Pons (tissue), 1 donor: ENCODE measurements around the gene SCNM1.
"Not testable (repeated sequence)": the region's sequence is repeated elsewhere in the genome, so short reads cannot be mapped to it uniquely, and the experiment has no call there.

Experiments
- DNase-seq: peaks from one replicate; pipeline ENCODE4 v3.0.0-alpha.2; 2016; ENCODE audit warnings: low spot score

SCNM1 gene

GRCh38 chr1:151193304-151193703 lies 27.4 kb downstream of the SCNM1 start:
- no peak for DNase-seq

GRCh38 chr1:151193856-151194255 lies 27.9 kb downstream of the SCNM1 start:
- DNase-seq: no peak

DNA sequence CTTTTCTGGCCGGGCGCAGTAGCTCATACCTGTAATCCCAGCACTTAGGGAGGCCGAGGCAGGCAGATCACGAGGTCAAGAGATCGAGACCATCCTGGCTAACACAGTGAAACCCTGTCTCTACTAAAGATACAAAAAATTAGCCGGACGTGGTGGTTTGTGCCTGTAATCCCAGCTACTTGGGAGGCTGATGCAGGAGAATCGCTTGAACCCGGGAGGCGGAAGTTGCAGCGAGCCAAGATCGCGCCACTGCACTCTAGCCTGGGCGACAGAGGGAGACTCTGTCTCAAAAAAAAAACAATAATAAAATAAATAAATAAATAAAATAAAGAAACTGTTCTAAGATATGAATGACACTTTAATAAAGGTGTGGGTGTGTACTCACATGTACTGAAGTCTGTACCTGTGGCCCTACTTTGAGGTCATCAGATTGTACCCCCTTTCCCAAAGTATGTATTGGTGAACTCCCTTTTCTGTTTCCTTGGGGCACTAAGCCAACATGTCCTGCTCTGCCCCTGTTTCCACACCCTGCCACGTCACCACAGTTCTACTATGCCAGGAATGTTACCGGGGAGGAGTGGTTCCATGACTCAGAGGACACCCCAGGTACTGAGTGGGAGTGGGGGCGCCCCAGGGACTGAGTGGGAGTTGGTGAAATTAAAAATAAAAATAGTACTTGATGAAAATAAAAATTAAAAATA lies 29.1 kb downstream of the SCNM1 start:
- DNase-seq: not testable (repeated sequence)

GRCh38 chr1:151196292-151196800 lies 30.4 kb downstream of the SCNM1 start:
- DNase-seq: peak; percentile 93

- no peak for DNase-seq
Measured at GRCh38 chr1:151197863-151198253, 31.9 kb downstream of the SCNM1 start.

- DNase-seq: peak; percentile 99
Measured at GRCh38 chr1:151198254-151199127, 32.5 kb downstream of the SCNM1 start, which contains the start of gene PIP5K1A. TSS of gene PIP5K1A (plus strand) at chr1:151198552. CDS start at chr1:151198997, 445 bp downstream.

DNA sequence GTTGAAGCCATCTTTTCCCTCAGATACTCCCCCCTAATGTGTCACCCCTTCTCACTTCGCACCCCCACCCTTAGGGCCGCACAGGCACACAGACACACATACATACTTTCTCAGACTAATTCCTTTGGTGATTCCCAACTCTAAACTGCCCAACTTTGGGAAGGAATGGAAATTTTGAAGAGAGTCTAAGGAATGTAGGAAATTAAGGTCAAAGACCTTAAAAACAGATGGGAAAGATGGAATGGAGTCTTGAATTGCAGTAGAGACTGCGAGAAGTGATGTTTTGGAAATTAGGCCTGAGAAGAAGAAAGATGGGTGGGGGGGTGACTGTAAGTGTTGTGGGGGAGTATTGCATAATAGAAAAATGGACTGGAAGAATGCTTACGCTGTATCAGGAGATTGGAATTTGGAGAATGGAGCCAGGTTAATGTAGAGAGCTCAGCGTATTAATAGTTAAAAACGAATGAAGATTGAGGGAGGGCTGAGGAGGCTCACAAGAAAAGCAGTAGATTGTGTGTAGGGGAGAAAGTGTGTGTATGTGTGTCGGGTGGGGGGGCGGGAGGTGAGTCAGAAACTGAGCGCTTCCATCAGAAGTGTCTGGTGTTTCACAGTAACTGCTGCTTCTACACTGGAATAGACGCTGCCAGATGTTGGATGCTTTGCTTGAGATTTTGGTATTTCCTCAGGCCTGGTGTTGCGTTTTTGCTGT lies 34.1 kb downstream of the SCNM1 start:
- no peak for DNase-seq

- not testable (repeated sequence) for DNase-seq
Measured at GRCh38 chr1:151205381-151205965, 39.5 kb downstream of the SCNM1 start.

DNA sequence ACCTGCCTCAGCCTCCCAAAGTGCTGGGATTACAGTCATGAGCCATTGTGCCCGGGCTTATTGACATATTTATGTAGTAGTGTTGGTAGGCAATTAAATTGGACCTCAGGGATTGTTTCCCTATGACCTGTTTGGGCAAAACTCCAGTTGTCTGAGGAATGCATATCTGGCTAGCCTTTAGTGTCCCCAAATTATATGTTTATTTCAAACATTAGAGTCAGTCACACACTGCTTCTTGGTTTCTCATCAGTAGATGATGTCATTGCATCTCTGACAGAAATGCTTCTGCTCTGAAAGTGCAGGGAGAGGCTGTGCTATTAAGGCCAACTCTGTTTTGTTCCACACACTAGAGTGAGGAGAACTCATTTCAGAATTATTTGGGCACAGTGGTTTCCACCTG lies 44.9 kb downstream of the SCNM1 start:
- no peak for DNase-seq

- DNase-seq: no peak
Measured at GRCh38 chr1:151211972-151212705, 46.2 kb downstream of the SCNM1 start.

DNA sequence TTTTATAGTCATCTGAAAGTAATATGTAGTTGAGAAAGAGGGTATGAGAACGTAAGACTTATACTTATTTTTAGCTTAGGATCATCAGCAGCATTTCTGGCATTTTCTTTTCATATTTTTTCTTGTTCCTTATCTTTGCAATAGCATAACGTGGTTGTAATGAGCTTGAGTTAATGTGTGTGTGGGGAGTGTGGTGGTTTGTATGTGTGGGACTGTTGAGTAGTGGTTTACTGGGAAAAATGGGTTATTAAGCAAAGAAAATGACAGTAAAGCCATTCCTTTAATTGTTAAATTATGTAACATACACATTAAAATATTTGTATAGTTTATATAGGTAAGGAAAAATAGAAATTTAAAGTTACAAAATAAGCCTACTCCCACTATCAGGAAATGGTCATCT lies 47.6 kb downstream of the SCNM1 start:
- no peak for DNase-seq
